Muscle layer of duodenum (tissue), 2 donors: ENCODE measurements around the gene NIPSNAP2.
"Not testable (repeated sequence)": the region's sequence is repeated elsewhere in the genome, so short reads cannot be mapped to it uniquely, and the experiment has no call there.

Source experiments
- H3K27ac ChIP-seq: one replicate; pipeline ENCODE4 v1.7.0; 2013; ENCODE audit warnings: mild to moderate bottlenecking, low read length
- H3K27me3 ChIP-seq: one replicate; pipeline ENCODE4 v1.7.0; 2013; ENCODE audit warnings: low read depth, mild to moderate bottlenecking, control low read depth, low read length
- H3K36me3 ChIP-seq, 2 donors: one replicate each; pipeline ENCODE4 v1.7.0; 2013; ENCODE audit warnings: low read length in 2 of 2, control low read depth in 1 of 2, mild to moderate bottlenecking in 1 of 2; ENCODE audit not compliant: insufficient read depth in 2 of 2, control insufficient read depth in 1 of 2
- H3K4me1 ChIP-seq, 2 donors: one replicate each; pipeline ENCODE4 v1.7.0; 2013; ENCODE audit warnings: low read length in 2 of 2, mild to moderate bottlenecking in 2 of 2, control low read depth in 1 of 2, moderate library complexity in 1 of 2; ENCODE audit not compliant: insufficient read depth in 2 of 2, control insufficient read depth in 1 of 2
- H3K4me3 ChIP-seq, 2 donors: one replicate each; pipeline ENCODE4 v1.7.0; 2013; ENCODE audit warnings: low read length in 2 of 2, low read depth in 1 of 2, mild to moderate bottlenecking in 1 of 2
- H3K9me3 ChIP-seq, 2 donors: one replicate each; pipeline ENCODE4 v1.7.0; 2013; ENCODE audit warnings: low read length in 2 of 2, control low read depth in 1 of 2, mild to moderate bottlenecking in 1 of 2; ENCODE audit not compliant: control insufficient read depth in 1 of 2
- donor health status: healthy.

Gene NIPSNAP2

DNA sequence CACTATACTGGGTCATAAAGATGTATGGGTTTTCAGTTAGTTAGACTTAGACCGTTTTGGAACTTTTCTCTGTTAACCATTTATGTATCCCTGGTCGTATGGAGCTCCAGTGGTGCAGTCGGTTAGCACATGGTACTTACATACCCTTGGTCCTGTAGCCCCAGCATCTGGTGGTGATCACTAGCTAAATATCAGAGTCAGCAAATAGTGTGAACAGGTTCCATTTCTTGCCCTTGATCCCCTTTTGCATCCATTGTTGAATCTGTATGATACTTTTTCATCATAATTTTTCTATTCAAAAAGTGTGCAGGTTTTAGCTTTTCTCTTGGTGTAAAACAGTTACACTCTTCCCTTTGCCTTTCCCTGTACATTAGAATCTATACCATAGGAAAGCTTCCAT, 15.9 kb downstream of the NIPSNAP2 start:
- H3K27me3 ChIP-seq = no peaks in the 10 kb centered on the region
- H3K27ac ChIP-seq = no peak overlapping the region
- H3K4me1 ChIP-seq = peaks cover 0 to 7% of the 10 kb centered on the region in 2 donors
- peaks cover 55 to 61% of the 10 kb centered on the region in 2 donors for H3K36me3 ChIP-seq
- no peak overlapping the region for H3K4me3 ChIP-seq
- no peaks in the 10 kb centered on the region for H3K9me3 ChIP-seq

- Histone ChIP-seq H3K9me3 (no peaks in the 10 kb centered on the region), H3K27ac (no peak overlapping the region), H3K4me1 (no peaks in the 10 kb centered on the region), H3K36me3 (peaks cover 52 to 77% of the 10 kb centered on the region in 2 donors), H3K4me3 (no peak overlapping the region), H3K27me3 (no peaks in the 10 kb centered on the region)
These were observed 19.2 kb downstream of the NIPSNAP2 start for GRCh38 chr7:55983537-55983936.

GRCh38 chr7:55992346-55992745, 28.0 kb downstream of the NIPSNAP2 start:
- Histone ChIP-seq H3K4me1 (no peaks in the 10 kb centered on the region), H3K36me3 (peaks cover 25 to 54% of the 10 kb centered on the region in 2 donors), H3K4me3 (no peak overlapping the region), H3K9me3 (no peaks in the 10 kb centered on the region), H3K27ac (no peak overlapping the region), H3K27me3 (no peaks in the 10 kb centered on the region)

GRCh38 chr7:55996856-55997500, 32.6 kb downstream of the NIPSNAP2 start:
- H3K4me1 ChIP-seq = no peaks in the 10 kb centered on the region
- no peak overlapping the region for H3K4me3 ChIP-seq
- peaks cover 29 to 54% of the 10 kb centered on the region in 2 donors for H3K36me3 ChIP-seq
- H3K9me3 ChIP-seq = no peaks in the 10 kb centered on the region
- no peak overlapping the region for H3K27ac ChIP-seq
- H3K27me3 ChIP-seq = no peaks in the 10 kb centered on the region

DNA sequence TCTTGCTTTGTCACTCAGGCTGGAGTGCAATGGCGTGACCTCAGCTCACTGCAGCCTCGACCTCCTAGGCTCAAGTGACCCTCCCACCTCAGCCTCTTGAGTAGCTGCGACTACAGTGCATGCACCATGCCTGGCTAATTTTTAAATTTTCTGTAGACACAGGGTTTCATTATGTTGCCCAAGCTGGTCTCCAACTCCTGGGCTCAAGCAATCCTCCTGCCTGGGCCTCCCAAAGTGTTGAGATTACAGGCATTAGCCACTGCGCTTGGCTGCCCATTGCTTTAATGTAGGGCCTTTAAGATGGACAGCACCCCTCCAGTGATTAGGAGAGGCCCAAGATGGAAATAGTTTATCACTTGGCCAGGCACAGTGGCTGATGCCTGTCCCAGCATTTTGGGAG, 39.4 kb downstream of the NIPSNAP2 start:
- Histone ChIP-seq H3K4me3 (no peak overlapping the region), H3K27me3 (no peaks in the 10 kb centered on the region), H3K4me1 (no peaks in the 10 kb centered on the region), H3K27ac (no peak overlapping the region), H3K9me3 (no peaks in the 10 kb centered on the region), H3K36me3 (peaks cover 0 to 12% of the 10 kb centered on the region in 2 donors)

DNA sequence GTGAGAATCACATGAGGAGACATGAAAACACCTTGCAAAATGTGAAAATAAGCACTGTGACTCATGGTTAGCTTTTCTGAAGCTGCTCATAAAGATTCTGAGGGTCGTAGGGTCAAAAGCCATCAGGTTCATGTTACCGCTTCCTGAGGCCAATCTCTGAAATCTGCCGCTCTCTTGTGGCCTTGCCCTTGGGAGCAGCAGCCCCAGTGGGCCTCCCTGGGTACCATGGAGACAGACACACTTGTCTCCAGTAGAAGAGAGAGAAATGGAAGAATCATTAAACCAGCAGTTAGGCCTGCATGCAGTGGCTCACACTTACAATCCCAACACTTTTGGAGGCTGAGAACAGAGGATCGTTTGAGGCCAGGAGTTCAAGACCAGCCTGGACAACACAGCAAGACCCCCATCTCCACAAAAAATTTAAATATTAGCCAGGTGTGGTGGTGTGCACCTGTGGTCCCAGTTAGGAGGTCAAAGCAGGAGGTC, 42.8 kb downstream of the NIPSNAP2 start:
- no peak overlapping the region for H3K4me3 ChIP-seq
- H3K4me1 ChIP-seq = peaks cover 0 to 15% of the 10 kb centered on the region in 2 donors
- H3K9me3 ChIP-seq = no peaks in the 10 kb centered on the region
- no peaks in the 10 kb centered on the region for H3K27me3 ChIP-seq
- H3K27ac ChIP-seq = no peak overlapping the region
- no peaks in the 10 kb centered on the region for H3K36me3 ChIP-seq

GRCh38 chr7:56007891-56008290, 43.5 kb downstream of the NIPSNAP2 start:
- Histone ChIP-seq H3K27me3 (no peaks in the 10 kb centered on the region), H3K36me3 (no peaks in the 10 kb centered on the region), H3K27ac (no peak overlapping the region), H3K4me3 (no peak overlapping the region), H3K4me1 (peaks cover 0 to 15% of the 10 kb centered on the region in 2 donors), H3K9me3 (no peaks in the 10 kb centered on the region)

DNA sequence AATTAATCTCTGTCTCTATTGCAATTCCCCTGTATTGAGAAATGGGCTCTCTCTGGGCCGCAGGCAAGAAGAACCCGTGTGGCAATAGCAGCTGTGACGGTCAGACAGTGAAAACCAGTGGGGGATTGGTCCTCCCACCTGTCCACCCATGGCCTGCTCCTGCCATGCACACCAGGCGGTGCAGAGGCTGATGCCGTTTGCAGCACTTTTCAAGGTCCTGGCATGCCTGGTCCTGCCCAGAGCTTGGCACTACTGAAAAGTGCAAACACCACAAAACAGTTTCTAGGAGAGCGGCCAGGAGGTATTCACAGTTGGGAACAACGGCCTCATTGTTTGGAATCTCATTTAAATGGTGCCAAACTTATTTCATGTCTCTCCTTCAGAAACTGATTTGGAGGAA, 45.3 kb downstream of the NIPSNAP2 start:
- Histone ChIP-seq H3K36me3 (no peaks in the 10 kb centered on the region), H3K4me1 (peaks cover 0 to 15% of the 10 kb centered on the region in 2 donors), H3K4me3 (no peak overlapping the region), H3K9me3 (no peaks in the 10 kb centered on the region), H3K27ac (no peak overlapping the region), H3K27me3 (no peaks in the 10 kb centered on the region)

- H3K27ac ChIP-seq, H3K36me3 ChIP-seq, H3K27me3 ChIP-seq, H3K4me3 ChIP-seq, H3K4me1 ChIP-seq, H3K9me3 ChIP-seq: not testable (repeated sequence)
These were observed 52.6 kb downstream of the NIPSNAP2 start for GRCh38 chr7:56017015-56017414.

DNA sequence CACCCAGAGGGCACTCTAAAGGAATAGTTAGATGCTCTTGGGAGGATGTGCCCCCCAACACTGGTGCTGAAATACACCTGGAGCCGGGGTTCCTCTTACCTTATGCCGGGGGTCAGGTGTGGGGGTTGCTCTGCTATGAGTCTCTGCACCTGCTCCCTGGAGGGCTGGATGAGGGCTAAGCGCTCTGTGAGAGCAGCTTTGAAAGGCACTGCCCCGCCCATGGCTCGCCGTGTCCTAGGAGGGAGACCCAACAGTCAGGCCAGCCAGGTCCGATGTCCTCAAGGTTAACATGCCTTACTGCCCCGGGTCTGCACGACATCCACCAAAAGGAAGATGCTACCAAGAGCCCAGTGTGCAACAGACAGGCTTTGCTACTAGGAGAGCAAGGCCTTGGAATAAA, 55.1 kb downstream of the NIPSNAP2 start:
- no peaks in the 10 kb centered on the region for H3K27me3 ChIP-seq
- no peak overlapping the region for H3K27ac ChIP-seq
- peaks cover 0 to 16% of the 10 kb centered on the region in 2 donors for H3K36me3 ChIP-seq
- H3K9me3 ChIP-seq = no peaks in the 10 kb centered on the region
- H3K4me3 ChIP-seq = no peak overlapping the region
- H3K4me1 ChIP-seq = no peaks in the 10 kb centered on the region

DNA sequence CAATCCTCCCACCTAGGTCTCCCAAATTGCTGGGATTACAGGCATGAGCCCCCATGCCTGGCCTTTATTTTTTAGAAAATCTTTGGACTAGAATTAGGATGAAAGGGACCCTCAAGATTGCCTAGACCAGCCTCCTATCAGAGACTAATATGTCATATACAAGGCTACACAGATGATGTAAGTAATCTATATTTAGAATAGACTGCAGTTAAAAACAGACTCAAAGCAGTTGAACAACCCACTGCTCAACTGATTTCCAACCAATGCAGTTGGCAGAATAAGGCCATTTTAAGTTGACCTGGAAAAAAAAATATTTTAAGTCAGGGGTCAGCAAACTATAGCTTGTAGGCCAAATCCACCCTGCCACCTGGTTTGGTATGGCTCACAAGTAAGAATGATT, 59.1 kb downstream of the NIPSNAP2 start:
- H3K27me3 ChIP-seq = no peaks in the 10 kb centered on the region
- H3K36me3 ChIP-seq = peaks cover 0 to 22% of the 10 kb centered on the region in 2 donors
- H3K9me3 ChIP-seq = no peaks in the 10 kb centered on the region
- H3K4me3 ChIP-seq = no peak overlapping the region
- H3K27ac ChIP-seq = no peak overlapping the region
- no peaks in the 10 kb centered on the region for H3K4me1 ChIP-seq

DNA sequence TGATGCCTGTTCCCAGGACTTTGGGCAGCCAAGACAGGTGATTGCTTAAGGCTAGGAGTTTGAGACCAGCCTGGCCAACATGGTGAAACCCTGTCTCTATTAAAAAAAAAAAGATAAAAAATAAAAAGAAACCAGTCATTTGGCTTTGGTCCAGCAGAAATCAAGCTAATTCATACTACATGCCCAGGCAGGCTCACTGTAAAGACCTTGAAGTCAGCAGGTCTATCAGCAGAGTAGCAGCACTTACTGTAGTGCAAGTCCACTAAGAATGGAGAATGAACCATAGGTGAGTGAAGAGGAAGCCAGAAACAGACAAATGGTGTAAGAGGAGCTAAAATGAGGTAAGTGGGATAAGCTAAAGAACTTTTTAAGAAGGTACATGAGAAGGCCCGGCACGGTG, 62.2 kb downstream of the NIPSNAP2 start:
- Histone ChIP-seq H3K9me3 (no peaks in the 10 kb centered on the region), H3K4me3 (no peak overlapping the region), H3K4me1 (no peaks in the 10 kb centered on the region), H3K27me3 (no peaks in the 10 kb centered on the region), H3K27ac (no peak overlapping the region), H3K36me3 (peaks cover 0 to 15% of the 10 kb centered on the region in 2 donors)
